Hepatocyte (in vitro differentiated cells): ENCODE results near the gene PCSK4. TPM values are rescaled to one million over a fixed set of nuclear protein-coding genes. Genes with fewer than 3 reads are reported as not detected.
"Not testable (repeated sequence)": the region's sequence is repeated elsewhere in the genome, so short reads cannot be mapped to it uniquely, and the experiment has no call there.

Experiments
- DNase-seq: peaks from one replicate; pipeline ENCODE4 v3.0.0-alpha.2; 2016; ENCODE audit warnings: low spot score
- H2AFZ ChIP-seq: fragments of 200-600 bp; sonication (generic); 2 replicates; pipeline ENCODE4 v1.6.0; 2016; ENCODE audit warnings: antibody characterized with exemption, mild to moderate bottlenecking
- H3K27ac ChIP-seq: fragments of 200-600 bp; sonication (generic); 2 replicates; pipeline ENCODE4 v1.5.1; 2016; ENCODE audit warnings: mild to moderate bottlenecking
- H3K27me3 ChIP-seq: fragments of 200-600 bp; sonication (generic); 2 replicates; pipeline ENCODE4 v1.6.1; 2016
- H3K36me3 ChIP-seq: fragments of 200-600 bp; sonication (generic); replicated peaks from 2 replicates; pipeline ENCODE4 v1.5.1; 2016; ENCODE audit warnings: low read depth; ENCODE audit not compliant: insufficient read depth
- H3K4me1 ChIP-seq: fragments of 200-600 bp; sonication (generic); 2 replicates; pipeline ENCODE4 v1.5.1; 2016; ENCODE audit warnings: mild to moderate bottlenecking, moderate library complexity; ENCODE audit not compliant: insufficient read depth
- H3K4me2 ChIP-seq: fragments of 200-600 bp; sonication (generic); 2 replicates; pipeline ENCODE4 v1.6.0; 2016
- H3K4me3 ChIP-seq: fragments of 200-600 bp; sonication (generic); 2 replicates; pipeline ENCODE4 v1.5.1; 2016; ENCODE audit warnings: mild to moderate bottlenecking
- H3K79me2 ChIP-seq: fragments of 200-600 bp; sonication (generic); 2 replicates; pipeline ENCODE4 v1.6.0; 2017; ENCODE audit warnings: mild to moderate bottlenecking
- H3K9me2 ChIP-seq: fragments of 200-600 bp; sonication (generic); replicated peaks from 2 replicates; pipeline ENCODE4 v1.6.0; 2017; ENCODE audit warnings: mild to moderate bottlenecking; ENCODE audit not compliant: insufficient read depth
- H3K9me3 ChIP-seq: fragments of 200-600 bp; sonication (generic); 2 replicates; pipeline ENCODE4 v1.5.1; 2016; ENCODE audit warnings: low read depth, mild to moderate bottlenecking
- H4K20me1 ChIP-seq: fragments of 200-600 bp; sonication (generic); 2 replicates; pipeline ENCODE4 v1.6.0; 2016; ENCODE audit warnings: mild to moderate bottlenecking; ENCODE audit not compliant: insufficient read depth, poor library complexity, severe bottlenecking
- CTCF ChIP-seq: fragments of 200-600 bp; sonication (generic); IDR thresholded peaks from 2 replicates; pipeline ENCODE4 v1.5.1; 2016; ENCODE audit warnings: antibody characterized with exemption, mild to moderate bottlenecking; ENCODE audit not compliant: poor library complexity
- EZH2 ChIP-seq: fragments of 200-600 bp; sonication (generic); IDR thresholded peaks from 2 replicates; pipeline ENCODE4 v1.6.1; 2016; ENCODE audit warnings: antibody characterized with exemption, mild to moderate bottlenecking, borderline replicate concordance
- EZH2phosphoT487 ChIP-seq: fragments of 200-600 bp; sonication (generic); IDR thresholded peaks from one replicate; pipeline ENCODE4 v1.6.1; 2018; ENCODE audit warnings: antibody characterized with exemption, mild to moderate bottlenecking, low read depth, moderate library complexity; ENCODE audit not compliant: unreplicated experiment, severe bottlenecking
- WGBS: methylation state at CpG from one replicate; pipeline ENCODE4 v1.1.6; 2016; ENCODE audit warnings: low lambda C conversion rate; ENCODE audit errors: missing lambda C conversion rate; 5-methylcytosine and 5-hydroxymethylcytosine counted together
- polyA plus RNA-seq: library from polyadenylated mRNA; unstranded; fragments of >200 nt; fragmentation: Nextera tagmentation; extraction: Ambion mirVana; gene quantifications from 2 replicates; pipeline ENCODE4 v1.2.1, GENCODE V29; 2016
- total RNA-seq: library from RNA; depleted of rRNA; stranded (reverse); fragments of >200 nt; gene quantifications from 2 replicates; pipeline ENCODE4 v1.2.3, GENCODE V29; 2014

The PCSK4 gene
- total and polyA plus RNA-seq, 2 experiments from 2014 or later, result 7.7 to 9.6 TPM

GRCh38 chr19:1441022-1441426 is 49.1 kb downstream of the PCSK4 start:
- WGBS, result 94% methylated on average over 8 of the region's 9 CpGs
- Histone ChIP-seq H3K4me2 (no peak overlapping the region), H3K4me1 (peaks cover 19% of the 10 kb centered on the region), H3K4me3 (no peak overlapping the region), H3K27ac (no peak overlapping the region), H3K36me3 (no peaks in the 10 kb centered on the region), H3K79me2 (peaks cover 28% of the 10 kb centered on the region), H2AFZ (no peak overlapping the region), H3K9me2 (no peaks in the 10 kb centered on the region), H3K27me3 (peaks cover 4% of the 10 kb centered on the region), H3K9me3 (no peaks in the 10 kb centered on the region), H4K20me1 (peaks cover 41% of the 10 kb centered on the region)
- DNase-seq, result no peak
- TF ChIP-seq EZH2phosphoT487 (no peak), CTCF (no peak), EZH2 (no peak)

GRCh38 chr19:1440418-1440801 is 49.7 kb downstream of the PCSK4 start:
- H2AFZ ChIP-seq, result no peak overlapping the region
- 94% methylated on average over 14 of the region's 15 CpGs for WGBS
- H3K36me3 ChIP-seq, result no peaks in the 10 kb centered on the region
- no peak for DNase-seq
- peaks cover 28% of the 10 kb centered on the region for H3K79me2 ChIP-seq
- peak overlapping the region; percentile 98 for H3K4me2 ChIP-seq
- H3K9me2 ChIP-seq, result no peaks in the 10 kb centered on the region
- peaks cover 2% of the 10 kb centered on the region for H3K27me3 ChIP-seq
- H3K4me1 ChIP-seq, result peaks cover 17% of the 10 kb centered on the region
- no peaks in the 10 kb centered on the region for H3K9me3 ChIP-seq
- TF ChIP-seq CTCF (no peak), EZH2phosphoT487 (no peak)
- peaks cover 41% of the 10 kb centered on the region for H4K20me1 ChIP-seq
- no peak overlapping the region for H3K4me3 ChIP-seq
- H3K27ac ChIP-seq, result no peak overlapping the region

GRCh38 chr19:1439525-1440417 is 50.4 kb downstream of the PCSK4 start:
- Histone ChIP-seq H3K79me2 (peaks cover 28% of the 10 kb centered on the region), H3K4me3 (peak overlapping the region; percentile 59), H3K4me2 (peak overlapping the region; percentile 98), H3K4me1 (peaks cover 14% of the 10 kb centered on the region), H4K20me1 (peaks cover 41% of the 10 kb centered on the region)
- not testable (repeated sequence) for H3K9me2 ChIP-seq, H3K36me3 ChIP-seq, H3K9me3 ChIP-seq, H3K27ac ChIP-seq, H2AFZ ChIP-seq, DNase-seq, H3K27me3 ChIP-seq
- 85% methylated on average over 57 of the region's 57 CpGs for WGBS

- 3% methylated on average over 14 of the region's 26 CpGs for WGBS
- H3K4me2 ChIP-seq, result peak overlapping the region; percentile 98
- no peaks in the 10 kb centered on the region for H3K9me3 ChIP-seq
- TF ChIP-seq EZH2 (no peak), EZH2phosphoT487 (no peak), CTCF (no peak)
- H3K27me3 ChIP-seq, result no peaks in the 10 kb centered on the region
- H3K4me3 ChIP-seq, result peak overlapping the region; percentile 59
- H3K4me1 ChIP-seq, result peaks cover 9% of the 10 kb centered on the region
- no peak overlapping the region for H2AFZ ChIP-seq
- peak; percentile 39 for DNase-seq
- H4K20me1 ChIP-seq, result peaks cover 41% of the 10 kb centered on the region
- H3K36me3 ChIP-seq, result no peaks in the 10 kb centered on the region
- peaks cover 28% of the 10 kb centered on the region for H3K79me2 ChIP-seq
- H3K9me2 ChIP-seq, result no peaks in the 10 kb centered on the region
- H3K27ac ChIP-seq, result peak overlapping the region; percentile 95
These were observed 51.2 kb downstream of the PCSK4 start for GRCh38 chr19:1438933-1439354.
